Smooth muscle cell (in vitro differentiated cells): ENCODE data around the gene MAS1L. TPM values are rescaled to one million over a fixed set of nuclear protein-coding genes. Genes with fewer than 3 reads are reported as not detected.

Experiments used
- DNase-seq: peaks from one replicate; lab custom pipeline; 2025; ENCODE audit not compliant: unreplicated experiment; lab: John Stamatoyannopoulos, UW
- H2AFZ ChIP-seq: fragments of 200-600 bp; sonication (generic); 2 replicates; pipeline ENCODE4 v1.6.0; 2016; ENCODE audit warnings: antibody characterized with exemption, low read depth, mild to moderate bottlenecking
- H3F3A ChIP-seq: fragments of 200-600 bp; sonication (generic); 2 replicates; pipeline ENCODE4 v1.6.0; 2017; ENCODE audit warnings: antibody characterized with exemption, low read depth
- H3K27ac ChIP-seq: fragments of 200-600 bp; sonication (generic); 2 replicates; pipeline ENCODE4 v1.5.1; 2016; ENCODE audit warnings: low read depth, mild to moderate bottlenecking
- H3K27me3 ChIP-seq: fragments of 200-600 bp; sonication (generic); 2 replicates; pipeline ENCODE4 v1.6.1; 2016; ENCODE audit warnings: low read depth, mild to moderate bottlenecking
- H3K36me3 ChIP-seq: fragments of 200-600 bp; sonication (generic); 2 replicates; pipeline ENCODE4 v1.5.1; 2016; ENCODE audit warnings: low read depth
- H3K4me1 ChIP-seq: fragments of 200-600 bp; sonication (generic); 2 replicates; pipeline ENCODE4 v1.5.1; 2016; ENCODE audit warnings: low read depth
- H3K4me2 ChIP-seq: fragments of 200-600 bp; sonication (generic); 2 replicates; pipeline ENCODE4 v1.6.0; 2016; ENCODE audit warnings: mild to moderate bottlenecking
- H3K4me3 ChIP-seq: fragments of 200-600 bp; sonication (generic); 2 replicates; pipeline ENCODE4 v1.5.1; 2016; ENCODE audit warnings: mild to moderate bottlenecking
- H3K79me2 ChIP-seq: fragments of 200-600 bp; sonication (generic); 2 replicates; pipeline ENCODE4 v1.6.0; 2016; ENCODE audit warnings: low read depth, mild to moderate bottlenecking
- H3K9ac ChIP-seq: fragments of 200-600 bp; sonication (generic); 2 replicates; pipeline ENCODE4 v1.6.0; 2016; ENCODE audit warnings: low read depth
- H3K9me3 ChIP-seq: fragments of 200-600 bp; sonication (generic); replicated peaks from 2 replicates; pipeline ENCODE4 v1.5.1; 2016; ENCODE audit warnings: low read depth
- H4K20me1 ChIP-seq: fragments of 200-600 bp; sonication (generic); 2 replicates; pipeline ENCODE4 v1.6.0; 2016; ENCODE audit warnings: low read depth
- CTCF ChIP-seq: fragments of 200-600 bp; sonication (generic); IDR thresholded peaks from 2 replicates; pipeline ENCODE4 v1.5.1; 2017; ENCODE audit warnings: borderline replicate concordance, mild to moderate bottlenecking, antibody characterized with exemption; ENCODE audit not compliant: insufficient read depth, poor library complexity, severe bottlenecking
- WGBS: methylation state at CpG from one replicate; pipeline ENCODE4 v1.1.7; 2016; ENCODE audit warnings: low lambda C conversion rate; 5-methylcytosine and 5-hydroxymethylcytosine counted together
- polyA plus RNA-seq: library from polyadenylated mRNA; unstranded; fragments of >200 nt; fragmentation: Nextera tagmentation; extraction: Ambion mirVana; gene quantifications from 2 replicates; pipeline ENCODE4 v1.2.1, GENCODE V29; 2016
- total RNA-seq: library from RNA; depleted of rRNA; stranded (reverse); fragments of >200 nt; gene quantifications from 2 replicates; pipeline ENCODE4 v1.2.3, GENCODE V29; 2014

MAS1L gene
- total and polyA plus RNA-seq, 2 experiments from 2014 or later: not detected

- no peaks in the 10 kb centered on the region for H3K36me3 ChIP-seq
- DNase-seq: no peak
- no peaks in the 10 kb centered on the region for H4K20me1 ChIP-seq
- H3K4me3 ChIP-seq: no peak overlapping the region
- no peaks in the 10 kb centered on the region for H3K79me2 ChIP-seq
- TF ChIP-seq CTCF: no peak
- H3K4me2 ChIP-seq: no peak overlapping the region
- H3K9me3 ChIP-seq: no peaks in the 10 kb centered on the region
- no peaks in the 10 kb centered on the region for H3K27me3 ChIP-seq
- 85% methylated on average over 5 of the region's 5 CpGs for WGBS
- no peaks in the 10 kb centered on the region for H3K4me1 ChIP-seq
- no peak overlapping the region for H2AFZ ChIP-seq
- peak overlapping the region; percentile 19 for H3K27ac ChIP-seq
- H3K9ac ChIP-seq: no peak overlapping the region
- H3F3A ChIP-seq: no peaks in the 10 kb centered on the region
Measured at GRCh38 chr6:29502597-29502996, 14.8 kb upstream of the MAS1L start.

- WGBS: 95% methylated on average over 3 of the region's 3 CpGs
- Histone ChIP-seq H3K27ac (peak overlapping the region; percentile 19), H3F3A (no peaks in the 10 kb centered on the region), H3K36me3 (no peaks in the 10 kb centered on the region), H3K4me2 (no peak overlapping the region), H3K27me3 (no peaks in the 10 kb centered on the region), H3K79me2 (no peaks in the 10 kb centered on the region), H2AFZ (no peak overlapping the region), H3K9ac (no peak overlapping the region), H3K4me3 (no peak overlapping the region), H4K20me1 (no peaks in the 10 kb centered on the region), H3K4me1 (no peaks in the 10 kb centered on the region), H3K9me3 (no peaks in the 10 kb centered on the region)
- no peak for TF ChIP-seq CTCF
- no peak for DNase-seq
Measured at GRCh38 chr6:29502181-29502580, 14.4 kb upstream of the MAS1L start.

- H3K27me3 ChIP-seq: no peaks in the 10 kb centered on the region
- no peak for TF ChIP-seq CTCF
- H3K4me3 ChIP-seq: no peak overlapping the region
- H3K79me2 ChIP-seq: no peaks in the 10 kb centered on the region
- H3K9me3 ChIP-seq: no peaks in the 10 kb centered on the region
- no peaks in the 10 kb centered on the region for H4K20me1 ChIP-seq
- H3K4me2 ChIP-seq: no peak overlapping the region
- H2AFZ ChIP-seq: no peak overlapping the region
- H3K9ac ChIP-seq: no peak overlapping the region
- H3F3A ChIP-seq: no peaks in the 10 kb centered on the region
- 88% methylated on average over 6 of the region's 6 CpGs for WGBS
- no peak overlapping the region for H3K27ac ChIP-seq
- no peaks in the 10 kb centered on the region for H3K36me3 ChIP-seq
- no peak for DNase-seq
- H3K4me1 ChIP-seq: no peaks in the 10 kb centered on the region
Measured at GRCh38 chr6:29501106-29501505, 13.3 kb upstream of the MAS1L start.

- Histone ChIP-seq H3K79me2 (no peaks in the 10 kb centered on the region), H2AFZ (no peak overlapping the region), H3K9me3 (no peaks in the 10 kb centered on the region), H3K36me3 (no peaks in the 10 kb centered on the region), H3K27me3 (no peaks in the 10 kb centered on the region), H3F3A (no peaks in the 10 kb centered on the region), H3K4me1 (no peaks in the 10 kb centered on the region), H3K4me3 (no peak overlapping the region), H3K9ac (no peak overlapping the region), H4K20me1 (no peaks in the 10 kb centered on the region), H3K27ac (no peak overlapping the region), H3K4me2 (no peak overlapping the region)
- 82% methylated on average over 8 of the region's 8 CpGs for WGBS
- DNase-seq: no peak
- no peak for TF ChIP-seq CTCF
Measured at GRCh38 chr6:29500594-29500993, 12.8 kb upstream of the MAS1L start.
